OCI-LY7 (cell line): ENCODE data around the gene IGSF21.

Source experiments
- EZH2phosphoT487 ChIP-seq: fragments of 200-600 bp; sonication (generic); IDR thresholded peaks from 2 replicates; pipeline ENCODE4 v1.6.1; 2018; ENCODE audit warnings: low read depth, borderline replicate concordance, mild to moderate bottlenecking, mixed run types, antibody characterized with exemption, low read length, moderate library complexity, mixed read lengths
- TF ChIP-seq, protein P1 (sequence below): fragments of 200-600 bp; sonication (generic); conservative IDR thresholded peaks from 2 replicates; pipeline ENCODE4 v1.5.1; 2014; ENCODE audit warnings: mild to moderate bottlenecking, antibody characterized with exemption, low read length, moderate library complexity, mixed read lengths

DNA sequence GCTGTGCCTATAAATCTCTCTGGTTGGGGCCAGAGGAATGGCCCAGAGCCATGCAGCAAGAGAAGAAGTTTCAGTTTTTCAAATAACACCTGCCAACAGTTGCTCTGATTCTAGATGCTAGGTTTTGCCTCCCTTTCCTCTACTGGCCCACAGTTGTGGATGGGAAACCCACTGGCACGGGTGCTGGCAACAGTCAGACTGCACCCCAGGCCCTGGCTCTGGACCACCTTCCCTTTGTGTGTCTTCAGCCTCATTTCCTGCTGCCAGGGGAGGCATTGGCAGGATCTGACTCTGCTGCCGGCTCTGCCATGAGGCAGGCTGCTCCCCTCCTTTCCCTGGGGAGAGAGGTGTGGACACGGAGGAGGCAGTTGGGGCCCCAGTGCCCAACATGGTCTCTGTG lies 142.0 kb downstream of the IGSF21 start:
- TF ChIP-seq, protein P1, sequence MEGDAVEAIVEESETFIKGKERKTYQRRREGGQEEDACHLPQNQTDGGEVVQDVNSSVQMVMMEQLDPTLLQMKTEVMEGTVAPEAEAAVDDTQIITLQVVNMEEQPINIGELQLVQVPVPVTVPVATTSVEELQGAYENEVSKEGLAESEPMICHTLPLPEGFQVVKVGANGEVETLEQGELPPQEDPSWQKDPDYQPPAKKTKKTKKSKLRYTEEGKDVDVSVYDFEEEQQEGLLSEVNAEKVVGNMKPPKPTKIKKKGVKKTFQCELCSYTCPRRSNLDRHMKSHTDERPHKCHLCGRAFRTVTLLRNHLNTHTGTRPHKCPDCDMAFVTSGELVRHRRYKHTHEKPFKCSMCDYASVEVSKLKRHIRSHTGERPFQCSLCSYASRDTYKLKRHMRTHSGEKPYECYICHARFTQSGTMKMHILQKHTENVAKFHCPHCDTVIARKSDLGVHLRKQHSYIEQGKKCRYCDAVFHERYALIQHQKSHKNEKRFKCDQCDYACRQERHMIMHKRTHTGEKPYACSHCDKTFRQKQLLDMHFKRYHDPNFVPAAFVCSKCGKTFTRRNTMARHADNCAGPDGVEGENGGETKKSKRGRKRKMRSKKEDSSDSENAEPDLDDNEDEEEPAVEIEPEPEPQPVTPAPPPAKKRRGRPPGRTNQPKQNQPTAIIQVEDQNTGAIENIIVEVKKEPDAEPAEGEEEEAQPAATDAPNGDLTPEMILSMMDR: no peak
- no peak for TF ChIP-seq EZH2phosphoT487
